SK-N-SH (cell line): ENCODE measurements around the gene STK38. TPM values are rescaled to one million over a fixed set of nuclear protein-coding genes. Genes with fewer than 3 reads are reported as not detected.
A peak's percentile ranks its signal among the peaks of the same experiment; 100 is the strongest.

Experiments used
- CTCF ChIA-PET: fragments of 300-600, 350-600 bp; formaldehyde crosslinking; extraction: SDS; loops from one replicate; lab custom pipeline; 2021; lab: Yijun Ruan, JAX
- POLR2A ChIA-PET: fragments of 350-600 bp; sonication (Branson Sonifier 250); formaldehyde crosslinking; extraction: SDS; loops from one replicate; lab custom pipeline; 2020; ENCODE audit warnings: antibody characterized with exemption, inconsistent platforms; lab: Yijun Ruan, JAX
- DNase-seq: peaks from one replicate; pipeline ENCODE4 v3.0.0; 2012
- H2AFZ ChIP-seq: fragments of 200-600 bp; sonication (generic); 2 replicates; pipeline ENCODE4 v1.8.1; 2016; ENCODE audit warnings: antibody characterized with exemption, mild to moderate bottlenecking, low read depth
- H3F3A ChIP-seq: fragments of 200-600 bp; sonication (generic); replicated peaks from 2 replicates; pipeline ENCODE3; 2016; ENCODE audit warnings: antibody characterized with exemption, mild to moderate bottlenecking; ENCODE audit not compliant: insufficient read depth
- H3K27ac ChIP-seq, 2 experiments: fragments of 200-500 bp in 1 of 2; fragments of 200-600 bp in 1 of 2; sonication (Bioruptor generic) in 1 of 2; sonication (generic), shearing (Covaris generic) in 1 of 2; 2 replicates each; pipeline versions ENCODE4 v1.5.1 to v1.6.1; 2014 to 2016; ENCODE audit warnings: low read depth in 2 of 2, inconsistent platforms in 1 of 2, low read length in 1 of 2, mild to moderate bottlenecking in 1 of 2, mixed read lengths in 1 of 2
- H3K27me3 ChIP-seq: fragments of 200-600 bp; sonication (generic), shearing (Covaris generic); 2 replicates; pipeline ENCODE4 v1.6.1; 2016; ENCODE audit warnings: mixed run types; ENCODE audit not compliant: insufficient read depth
- H3K36me3 ChIP-seq, 2 experiments: fragments of 200-500 bp in 1 of 2; fragments of 200-600 bp in 1 of 2; sonication (Bioruptor generic) in 1 of 2; sonication (generic) in 1 of 2; replicated peaks in 1 of 2; 2 replicates each; pipeline versions ENCODE3 to v1.5.1; 2014 to 2016; ENCODE audit warnings: low read length in 1 of 2, mild to moderate bottlenecking in 1 of 2; ENCODE audit not compliant: insufficient read depth in 2 of 2, control insufficient read depth in 1 of 2
- H3K4me1 ChIP-seq, 2 experiments: fragments of 200-500 bp in 1 of 2; fragments of 200-600 bp in 1 of 2; sonication (Bioruptor generic) in 1 of 2; sonication (generic), shearing (Covaris generic) in 1 of 2; 2 replicates each; pipeline versions ENCODE4 v1.5.1 to v1.6.1; 2014 to 2016; ENCODE audit warnings: low read depth in 1 of 2, low read length in 1 of 2, mixed run types in 1 of 2; ENCODE audit not compliant: insufficient read depth in 2 of 2, control insufficient read depth in 1 of 2
- H3K4me2 ChIP-seq: fragments of 200-600 bp; sonication (generic), shearing (Covaris generic); 2 replicates; pipeline ENCODE4 v1.6.1; 2017; ENCODE audit warnings: mixed run types
- H3K4me3 ChIP-seq, 2 experiments: fragments of 200-500 bp in 1 of 2; fragments of 200-600 bp in 1 of 2; sonication (Bioruptor generic) in 1 of 2; sonication (generic), shearing (Covaris generic) in 1 of 2; 2 replicates each; pipeline versions ENCODE4 v1.5.1 to v1.8.1; 2014 to 2016; ENCODE audit warnings: low read depth in 2 of 2, inconsistent platforms in 1 of 2, low read length in 1 of 2, mild to moderate bottlenecking in 1 of 2, mixed read lengths in 1 of 2, moderate library complexity in 1 of 2
- H3K79me2 ChIP-seq: fragments of 200-600 bp; sonication (generic); 2 replicates; pipeline ENCODE4 v1.8.1; 2017; ENCODE audit warnings: mild to moderate bottlenecking; ENCODE audit not compliant: insufficient read depth
- H3K9ac ChIP-seq: fragments of 200-600 bp; sonication (generic); 2 replicates; pipeline ENCODE4 v1.6.1; 2017; ENCODE audit warnings: mixed run types
- H3K9me2 ChIP-seq: fragments of 200-600 bp; sonication (generic); 2 replicates; pipeline ENCODE4 v1.6.1; 2017; ENCODE audit warnings: mixed run types
- H3K9me3 ChIP-seq: fragments of 200-600 bp; sonication (generic); 2 replicates; pipeline ENCODE4 v1.6.1; 2017; ENCODE audit warnings: mixed run types, mild to moderate bottlenecking, moderate library complexity
- H4K20me1 ChIP-seq: fragments of 200-600 bp; sonication (generic); 2 replicates; pipeline ENCODE4 v1.6.1; 2017; ENCODE audit warnings: mild to moderate bottlenecking, mixed run types; ENCODE audit not compliant: insufficient read depth
- FOXM1 ChIP-seq: IDR thresholded peaks from 2 replicates; pipeline ENCODE4 v1.4.0; 2012; ENCODE audit warnings: low read depth, mild to moderate bottlenecking
- GABPA ChIP-seq: IDR thresholded peaks from 2 replicates; pipeline ENCODE4 v1.4.0; 2012; ENCODE audit warnings: low read depth, mild to moderate bottlenecking
- MAX ChIP-seq: IDR thresholded peaks from 2 replicates; pipeline ENCODE4 v1.4.0; 2012; ENCODE audit warnings: low read depth
- PBX3 ChIP-seq: IDR thresholded peaks from 2 replicates; pipeline ENCODE4; 2012
- RFX5 ChIP-seq: IDR thresholded peaks from 2 replicates; pipeline ENCODE4 v1.6.1; 2012; ENCODE audit warnings: mild to moderate bottlenecking, improper control_type of control experiment, low read length
- SIN3A ChIP-seq: IDR thresholded peaks from 2 replicates; pipeline ENCODE4 v1.6.1; 2012; ENCODE audit warnings: low read depth, mild to moderate bottlenecking, low read length, moderate library complexity, borderline replicate concordance
- USF1 ChIP-seq: IDR thresholded peaks from 2 replicates; pipeline ENCODE4 v1.4.0; 2012; ENCODE audit warnings: low read depth, borderline replicate concordance
- YY1 ChIP-seq: IDR thresholded peaks from 2 replicates; pipeline ENCODE4 v1.4.0; 2012; ENCODE audit warnings: low read depth, mild to moderate bottlenecking
- WGBS: methylation state at CpG from one replicate; pipeline ENCODE4 v1.1.6; 2017; ENCODE audit warnings: low lambda C conversion rate; 5-methylcytosine and 5-hydroxymethylcytosine counted together
- polyA plus RNA-seq, 3 experiments: library from polyadenylated mRNA; depleted of rRNA; stranded (reverse); fragments of >200 nt; gene quantifications; 2 replicates each; pipeline ENCODE4 v1.2.3, GENCODE V29; 2012
- TF ChIP-seq, protein P1 (sequence below): fragments of 150-350 bp; IDR thresholded peaks from 2 replicates; pipeline ENCODE4 v1.6.1; 2017; ENCODE audit warnings: antibody characterized with exemption, low read length, low read depth, borderline replicate concordance

Gene STK38
- polyA plus RNA-seq, 1 of the 3 experiments (the other 2 are of a cell fraction) = 10.2 TPM

DNA sequence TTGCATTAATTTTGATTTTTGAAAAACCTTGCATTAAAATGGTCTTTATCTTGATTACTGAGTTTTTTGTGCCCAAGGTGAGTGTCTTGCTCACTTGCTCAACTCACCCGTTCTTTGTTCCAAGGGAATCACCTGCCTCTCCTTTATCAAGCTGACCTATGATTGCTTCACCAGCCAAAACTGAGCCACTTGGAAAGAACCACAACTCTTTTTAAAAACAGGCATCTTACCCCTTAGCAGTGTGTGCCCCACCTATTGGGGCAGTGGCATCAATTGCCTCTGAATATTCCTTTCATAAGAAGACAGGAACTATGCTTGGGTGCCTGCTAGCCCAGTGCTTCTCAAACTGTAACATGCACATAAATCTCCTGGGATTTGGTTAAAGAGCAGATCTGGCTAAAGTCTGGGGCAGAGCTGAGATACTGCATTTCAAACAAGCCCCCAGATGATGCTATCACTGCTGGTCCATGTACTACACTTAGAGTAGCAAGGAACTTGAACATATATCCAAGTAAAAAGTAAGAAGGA lies 3.3 kb upstream of the STK38 start (continued):
- TF ChIP-seq PBX3 (no peak), MAX (no peak)
- TF ChIP-seq, all 33 proteins: peak for 0

- no peaks in the 10 kb centered on the region for H3K9me2 ChIP-seq
- peaks cover 4 to 9% of the 10 kb centered on the region in 2 experiments; a peak in 3 of 4 replicates for H3K4me1 ChIP-seq
- no peaks in the 10 kb centered on the region; the same call in 1 of the 2 replicates for H4K20me1 ChIP-seq
- H3F3A ChIP-seq = peaks cover 16% of the 10 kb centered on the region
- peaks cover 38% of the 10 kb centered on the region for H3K79me2 ChIP-seq
- H3K9me3 ChIP-seq = no peaks in the 10 kb centered on the region
- ChIA-PET POLR2A (no interaction called here), CTCF (interaction anchor here (1.0 kb wide), 1 partner anchor 217 kb away, joined by 3 read pairs; no protein-coding TSS in a partner anchor)
- no peak overlapping the region for H3K9ac ChIP-seq
- H3K4me2 ChIP-seq = no peak overlapping the region
- no peak overlapping the region for H3K27ac ChIP-seq
- no peak overlapping the region for H3K4me3 ChIP-seq
- 100% methylated on average over 2 of the region's 2 CpGs for WGBS
- H3K36me3 ChIP-seq = peaks cover 0 to 6% of the 10 kb centered on the region in 2 experiments
- no peak for DNase-seq
- no peak overlapping the region for H2AFZ ChIP-seq
- no peaks in the 10 kb centered on the region for H3K27me3 ChIP-seq
- TF ChIP-seq, protein P1, sequence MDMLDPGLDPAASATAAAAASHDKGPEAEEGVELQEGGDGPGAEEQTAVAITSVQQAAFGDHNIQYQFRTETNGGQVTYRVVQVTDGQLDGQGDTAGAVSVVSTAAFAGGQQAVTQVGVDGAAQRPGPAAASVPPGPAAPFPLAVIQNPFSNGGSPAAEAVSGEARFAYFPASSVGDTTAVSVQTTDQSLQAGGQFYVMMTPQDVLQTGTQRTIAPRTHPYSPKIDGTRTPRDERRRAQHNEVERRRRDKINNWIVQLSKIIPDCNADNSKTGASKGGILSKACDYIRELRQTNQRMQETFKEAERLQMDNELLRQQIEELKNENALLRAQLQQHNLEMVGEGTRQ = no peak
- TF ChIP-seq USF1 (no peak), YY1 (no peak)
Measured at GRCh38 chr6:36548401-36548743, 1.1 kb upstream of the STK38 start.

- Histone ChIP-seq H3K27me3 (no peaks in the 10 kb centered on the region), H3K4me2 (peak overlapping the region; percentile 99; the same call in 1 of the 2 replicates), H4K20me1 (no peaks in the 10 kb centered on the region; the same call in 1 of the 2 replicates), H3K36me3 (peaks cover 0 to 6% of the 10 kb centered on the region in 2 experiments), H3F3A (peaks cover 16% of the 10 kb centered on the region), H3K9me3 (no peaks in the 10 kb centered on the region), H3K79me2 (peaks cover 43% of the 10 kb centered on the region), H2AFZ (peak overlapping the region; percentile 60), H3K9me2 (no peaks in the 10 kb centered on the region), H3K4me1 (peaks cover 4 to 9% of the 10 kb centered on the region in 2 experiments; a peak in 3 of 4 replicates), H3K27ac (peak overlapping the region in 1 of 2 experiments; percentile 40; a peak in 2 of 4 replicates), H3K9ac (no peak overlapping the region; the same call in 1 of the 2 replicates)
- ChIA-PET CTCF (interaction anchor here (1.0 kb wide), 1 partner anchor 218 kb away, joined by 3 read pairs; no protein-coding TSS in a partner anchor), POLR2A (no interaction called here)
- DNase-seq = peak; percentile 24
- 77% methylated on average over 13 of the region's 13 CpGs for WGBS
- TF ChIP-seq YY1 = no peak
- no peak for TF ChIP-seq RFX5
- no peak for TF ChIP-seq GABPA
- no peak for TF ChIP-seq FOXM1
- no peak for TF ChIP-seq USF1
- TF ChIP-seq MAX = no peak
- TF ChIP-seq, protein P1 = no peak
- TF ChIP-seq SIN3A = no peak
- TF ChIP-seq, all 33 proteins: peak for 0
- peak overlapping the region in 1 of 2 experiments; percentile 99; a peak in 1 of 4 replicates for H3K4me3 ChIP-seq
Measured at GRCh38 chr6:36547646-36548400, 544 bp upstream of the STK38 start.
